OCI-LY1 (cell line): Measurements from ENCODE around the gene STYK1.

ENCODE experiments used
- CTCF ChIP-seq: fragments of 200-600 bp; sonication (generic), shearing (Covaris generic); IDR thresholded peaks from 2 replicates; pipeline ENCODE4 v1.5.1; 2017; ENCODE audit warnings: mild to moderate bottlenecking, antibody characterized with exemption, low read length, moderate library complexity, mixed read lengths
- EZH2 ChIP-seq: fragments of 200-600 bp; sonication (generic), shearing (Covaris generic); IDR thresholded peaks from 2 replicates; pipeline ENCODE4 v1.8.0; 2017; ENCODE audit warnings: borderline replicate concordance, mixed run types, mild to moderate bottlenecking, antibody characterized with exemption, low read length, moderate library complexity, mixed read lengths

- no peak for TF ChIP-seq CTCF
- TF ChIP-seq EZH2, result no peak
These were observed 52.6 kb downstream of the STYK1 start for GRCh38 chr12:10621278-10621677.
